A172 (cell line): ENCODE results near the gene SLC24A4. TPM values are rescaled to one million over a fixed set of nuclear protein-coding genes. Genes with fewer than 3 reads are reported as not detected.
"Not testable (repeated sequence)": the region's sequence is repeated elsewhere in the genome, so short reads cannot be mapped to it uniquely, and the experiment has no call there.

ENCODE experiments used
- DNase-seq: peaks from one replicate; pipeline ENCODE4 v3.0.0-alpha.2; 2015; ENCODE audit warnings: low spot score
- total RNA-seq: library from RNA; depleted of rRNA; stranded (reverse); fragments of >200 nt; shearing (Covaris generic); gene quantifications from 2 replicates; pipeline ENCODE4 v1.2.3, GENCODE V29; 2014

SLC24A4 gene
- total RNA-seq, 1 experiment from 2014 or later: not detected

DNA sequence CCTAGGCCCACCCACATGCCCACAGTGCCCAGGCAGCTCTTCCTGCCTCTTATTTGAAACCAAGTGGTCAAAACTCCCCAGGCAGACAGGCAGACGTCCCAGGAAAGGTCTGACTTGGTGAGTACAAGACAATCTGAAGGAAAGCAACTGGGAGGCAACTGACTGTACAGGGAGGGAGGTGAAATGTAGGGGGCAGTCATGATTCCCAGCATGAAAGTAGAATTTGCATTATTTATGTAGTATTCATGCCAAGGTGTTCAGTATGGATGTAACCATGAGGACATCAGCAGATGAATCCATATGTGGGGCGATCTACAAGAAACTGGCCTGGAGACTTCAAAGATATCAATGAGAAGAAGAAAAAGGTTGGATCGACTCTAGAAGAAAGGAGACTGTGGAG lies 46.1 kb downstream of the SLC24A4 start:
- DNase-seq: no peak

DNA sequence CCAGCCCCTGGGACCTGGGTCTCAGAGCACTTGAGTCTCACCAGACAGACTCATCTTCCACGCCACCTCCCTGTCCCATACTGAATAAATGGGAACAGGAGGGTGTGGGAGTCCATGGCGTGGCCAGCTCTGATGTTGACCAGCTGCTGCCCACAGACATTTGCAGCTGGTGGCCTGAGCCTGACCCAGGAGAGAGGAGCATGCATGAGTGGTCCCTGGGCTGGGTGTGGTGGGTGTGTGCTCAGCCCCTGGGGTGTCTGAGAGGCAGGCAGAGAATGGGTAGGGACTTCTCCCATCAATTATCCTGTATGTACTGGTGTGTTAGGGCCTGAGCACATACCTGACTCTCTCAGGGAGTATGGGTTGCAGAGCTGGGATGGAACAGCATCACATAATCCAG lies 49.3 kb downstream of the SLC24A4 start:
- no peak for DNase-seq

DNA sequence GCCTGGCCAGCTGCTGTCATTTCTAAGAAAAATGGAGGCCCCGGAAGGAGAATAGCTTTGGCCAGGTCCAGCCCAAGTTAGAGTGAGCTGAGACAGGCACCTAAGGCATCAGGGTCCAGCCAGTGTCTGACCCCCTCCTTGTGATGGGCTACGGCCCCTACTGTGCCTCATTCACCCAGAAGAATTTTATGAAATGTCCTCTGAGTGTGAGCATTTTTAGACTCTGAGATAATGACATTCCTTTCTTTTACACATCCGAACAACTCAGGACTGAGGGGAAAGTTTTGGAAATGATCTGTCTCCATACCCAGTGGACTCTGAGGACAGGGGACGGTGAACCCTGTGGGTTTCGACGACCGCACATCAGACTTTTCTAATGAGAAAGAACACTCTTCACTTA lies 50.4 kb downstream of the SLC24A4 start:
- no peak for DNase-seq

DNA sequence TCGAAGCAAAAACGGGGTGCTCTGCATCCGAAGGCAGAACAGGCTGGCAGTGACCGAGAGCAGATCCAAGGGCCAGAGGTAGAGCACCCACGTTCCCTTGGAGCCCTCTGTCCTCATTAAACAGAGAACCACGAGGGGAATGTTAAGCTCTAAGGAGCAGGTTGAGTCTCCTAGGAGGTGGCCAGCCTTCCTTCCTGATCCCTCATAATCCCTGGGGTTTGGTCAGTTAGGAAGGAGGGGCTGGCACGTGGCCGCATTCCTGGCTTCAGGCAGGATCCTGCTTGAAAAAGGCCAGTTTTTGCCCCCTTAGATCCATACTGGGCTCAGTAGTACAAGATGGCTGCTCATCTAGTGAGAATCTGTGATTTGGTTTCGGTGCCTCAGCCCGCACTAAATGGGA lies 57.2 kb downstream of the SLC24A4 start:
- DNase-seq: no peak

DNA sequence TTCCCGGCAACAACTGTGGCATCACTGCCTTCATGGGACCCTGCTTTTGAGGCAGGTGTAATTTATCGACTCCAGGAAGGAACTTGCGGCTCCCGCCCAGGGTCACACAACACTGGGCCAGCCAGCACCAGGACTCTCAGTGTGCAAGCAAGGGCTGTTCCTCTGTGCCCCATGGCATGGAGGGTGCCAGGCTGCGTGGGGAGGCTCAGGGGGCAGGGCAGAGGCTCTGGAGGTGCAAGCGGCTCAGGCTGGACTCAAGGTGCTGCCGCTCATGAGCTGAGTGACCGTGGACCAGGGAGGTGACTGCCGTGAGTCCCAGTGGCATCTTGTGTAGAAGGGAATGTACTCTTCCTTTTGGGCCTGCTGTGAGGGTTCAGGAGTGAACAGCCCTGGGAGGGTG lies 57.6 kb downstream of the SLC24A4 start:
- no peak for DNase-seq

DNA sequence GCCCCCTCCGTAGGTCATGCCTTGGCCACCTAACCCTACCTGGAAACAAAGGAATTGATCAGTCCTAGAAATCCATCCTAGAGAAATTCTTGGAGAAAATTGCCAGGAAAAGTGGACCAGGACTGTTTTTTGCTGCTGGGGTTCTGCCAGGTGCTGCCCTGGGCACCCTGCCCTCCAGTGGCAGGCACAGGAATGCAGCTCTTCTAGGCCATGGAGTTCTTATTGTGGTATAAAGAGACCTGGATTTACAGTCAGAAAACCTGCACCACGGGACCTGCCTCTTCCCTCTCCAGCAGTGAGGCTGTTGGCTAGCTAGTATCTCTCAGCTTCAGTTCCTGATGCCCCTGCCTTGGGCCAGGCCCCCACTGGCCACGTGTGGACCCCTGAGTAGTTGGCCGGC lies 59.7 kb downstream of the SLC24A4 start:
- DNase-seq: no peak

DNA sequence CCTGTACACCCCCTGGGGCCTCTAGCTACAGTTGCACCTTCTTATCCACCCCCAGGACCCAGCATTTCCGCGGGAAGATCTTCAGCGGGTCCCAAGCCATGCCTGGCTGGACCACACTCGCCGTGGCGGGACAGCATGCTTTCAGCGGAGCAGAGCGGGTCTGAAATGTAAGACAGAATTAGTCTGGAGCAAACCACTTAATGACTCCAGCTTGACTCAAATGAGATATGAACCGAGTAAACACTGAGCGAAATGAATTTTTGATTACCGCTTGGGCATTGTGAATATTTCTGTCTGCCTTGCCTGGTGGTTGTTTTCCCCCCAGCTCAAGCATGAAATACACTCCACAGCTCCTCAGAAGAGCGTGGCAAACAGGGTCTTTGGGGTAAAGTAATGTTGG lies 60.8 kb downstream of the SLC24A4 start:
- no peak for DNase-seq

DNA sequence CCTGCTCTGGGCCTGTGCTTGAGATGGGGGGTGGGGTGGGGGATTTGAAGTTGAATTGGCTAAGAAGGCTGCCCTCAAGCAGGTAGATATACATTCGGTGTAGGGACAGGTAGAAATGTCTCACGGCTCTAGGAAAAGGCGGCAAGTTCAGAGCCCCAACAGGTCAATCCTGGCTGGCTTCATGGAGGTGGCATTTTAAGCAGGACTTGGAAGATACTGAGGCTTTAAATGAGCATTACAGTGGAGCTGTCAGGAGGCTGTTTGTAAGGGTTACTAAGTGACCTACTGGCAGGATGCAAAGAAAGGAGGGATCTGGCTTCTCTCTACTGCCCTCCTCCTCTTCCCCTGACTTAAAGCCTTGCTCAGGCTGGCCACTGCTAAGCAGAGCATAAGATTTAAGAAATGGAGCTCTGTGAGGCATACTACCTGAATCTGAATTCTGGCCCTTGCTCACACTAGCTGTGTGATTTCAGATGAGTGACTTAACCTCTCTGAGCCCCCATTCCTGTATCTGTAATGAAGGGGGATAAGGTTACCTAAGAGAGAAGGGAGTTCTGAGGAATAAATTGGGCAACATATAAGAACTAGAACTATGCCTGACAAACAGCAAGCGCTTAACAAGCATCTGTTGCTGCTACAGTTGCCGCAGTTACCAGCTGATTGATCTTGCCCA lies 61.6 kb downstream of the SLC24A4 start:
- DNase-seq: no peak

DNA sequence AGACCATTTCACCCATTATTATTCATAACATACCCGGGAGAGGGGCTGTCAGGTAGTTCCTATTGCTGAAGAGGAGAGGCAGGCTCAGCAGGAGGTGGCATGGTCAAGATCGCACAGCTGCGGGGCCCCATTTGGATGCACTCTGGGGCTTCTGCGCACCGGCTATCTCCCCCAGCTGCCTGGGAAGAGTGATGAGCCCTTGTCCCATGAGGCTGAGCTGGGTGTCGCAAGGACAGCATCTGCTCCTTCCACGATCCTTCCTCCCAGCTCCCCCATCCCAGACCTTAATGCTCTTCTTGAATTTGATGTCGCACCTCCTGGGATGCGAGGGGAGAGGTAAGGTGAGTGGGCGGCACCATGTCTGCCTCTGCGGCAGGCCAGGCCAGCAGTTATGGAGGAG lies 62.6 kb downstream of the SLC24A4 start:
- DNase-seq: no peak

DNA sequence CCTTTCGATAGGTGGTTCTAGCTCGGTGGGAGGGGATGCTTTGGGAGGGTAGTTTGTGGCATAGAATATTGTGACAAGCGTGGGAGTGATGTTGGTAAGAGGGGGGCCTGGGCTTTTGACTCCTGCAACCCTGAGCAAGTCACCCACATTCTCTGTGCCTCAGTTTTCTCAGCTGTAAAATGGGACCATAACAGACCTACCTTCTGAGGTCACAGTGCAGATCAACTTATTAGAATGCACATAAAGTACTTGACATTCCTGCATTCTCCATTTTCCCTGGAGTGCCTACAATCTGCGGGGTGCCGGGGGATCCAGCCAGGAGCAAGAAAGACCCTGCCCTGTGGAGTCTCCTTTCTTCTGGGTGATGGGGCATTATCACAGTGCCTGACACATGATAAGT lies 63.2 kb downstream of the SLC24A4 start:
- no peak for DNase-seq

DNA sequence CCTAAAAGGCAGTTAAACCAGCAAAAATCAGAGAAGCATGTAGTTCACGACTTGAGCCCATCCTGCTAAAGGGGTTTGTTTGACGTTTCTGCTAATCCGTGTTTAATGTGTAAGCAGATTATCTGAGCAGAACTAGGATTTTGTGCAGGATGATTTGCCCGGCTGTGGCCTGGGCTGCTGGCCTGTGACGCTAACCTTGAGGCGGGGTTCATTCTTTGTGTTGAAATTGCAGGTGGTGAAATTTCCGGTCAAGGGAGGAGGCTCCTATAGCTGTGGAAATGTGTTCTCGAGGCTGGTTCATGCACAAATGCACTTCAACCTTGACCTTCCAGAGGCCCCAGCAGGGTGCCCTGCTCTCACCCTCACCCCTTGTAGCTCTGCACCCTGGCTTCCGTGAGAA lies 63.7 kb downstream of the SLC24A4 start:
- DNase-seq: no peak

DNA sequence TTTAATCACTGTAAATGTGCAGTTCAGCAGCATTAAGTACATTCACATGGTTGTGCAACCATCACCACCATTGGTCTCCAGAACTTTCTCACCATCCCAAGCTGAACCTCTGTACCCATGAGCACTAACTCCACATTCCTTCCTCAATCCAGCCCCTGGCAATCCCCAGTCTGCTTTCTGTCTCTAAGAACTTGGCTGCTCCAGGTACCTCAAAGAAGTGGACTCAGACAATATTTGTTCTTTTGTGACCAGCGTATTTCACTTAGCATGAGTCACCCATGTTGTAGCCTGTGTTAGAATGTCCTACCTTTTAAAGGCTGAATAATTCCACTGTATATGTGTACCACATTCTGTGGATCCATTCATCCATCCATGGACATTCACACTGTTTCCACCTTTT lies 64.6 kb downstream of the SLC24A4 start:
- DNase-seq: no peak

DNA sequence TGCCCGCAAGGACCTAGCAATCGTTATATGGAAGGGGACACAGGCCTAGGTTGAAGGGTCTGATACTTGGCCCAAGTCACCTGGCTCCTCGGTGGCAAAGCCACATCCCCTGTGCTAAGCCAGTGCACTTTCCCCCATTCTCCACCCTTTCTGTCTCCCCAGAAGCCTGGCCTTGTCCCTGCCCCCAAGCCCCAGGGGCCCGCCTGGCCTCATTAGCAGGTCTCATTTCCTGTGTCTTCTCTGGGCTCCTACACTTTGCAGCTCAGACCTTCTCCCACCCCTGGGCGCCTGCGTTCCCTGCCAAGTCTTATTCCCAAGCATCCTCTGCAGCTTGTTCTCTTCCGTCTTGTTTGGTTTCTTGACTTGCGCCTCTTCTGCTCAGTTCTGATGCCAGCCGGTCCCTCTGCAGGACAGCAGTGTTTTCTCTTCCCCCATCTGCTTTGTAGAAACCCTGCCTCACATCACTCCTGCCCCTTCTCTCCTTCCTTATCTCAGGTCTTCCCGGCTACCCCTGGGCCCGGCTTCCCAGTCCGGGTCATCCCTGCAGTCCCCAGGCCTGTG lies 66.7 kb downstream of the SLC24A4 start:
- DNase-seq: no peak

DNA sequence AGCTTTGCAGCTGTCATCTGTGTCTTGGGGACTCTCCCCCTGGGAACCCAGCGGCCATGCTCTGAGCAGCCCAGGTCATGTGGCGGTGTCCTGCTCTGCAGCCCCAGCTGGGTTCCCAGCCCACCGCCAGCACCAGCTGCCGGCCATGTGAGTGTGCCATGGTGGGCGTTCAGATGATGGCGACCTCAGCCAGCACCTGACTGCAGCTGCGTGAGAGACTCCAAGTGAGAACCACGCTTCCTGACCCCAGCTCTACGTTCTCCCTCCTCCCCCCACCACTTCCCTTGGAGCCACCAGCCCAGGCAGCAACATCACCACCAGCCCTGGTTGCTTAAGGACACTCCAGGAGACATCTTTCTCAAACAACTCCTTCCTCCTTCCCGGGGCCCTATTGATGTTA lies 68.8 kb downstream of the SLC24A4 start:
- DNase-seq: no peak

DNA sequence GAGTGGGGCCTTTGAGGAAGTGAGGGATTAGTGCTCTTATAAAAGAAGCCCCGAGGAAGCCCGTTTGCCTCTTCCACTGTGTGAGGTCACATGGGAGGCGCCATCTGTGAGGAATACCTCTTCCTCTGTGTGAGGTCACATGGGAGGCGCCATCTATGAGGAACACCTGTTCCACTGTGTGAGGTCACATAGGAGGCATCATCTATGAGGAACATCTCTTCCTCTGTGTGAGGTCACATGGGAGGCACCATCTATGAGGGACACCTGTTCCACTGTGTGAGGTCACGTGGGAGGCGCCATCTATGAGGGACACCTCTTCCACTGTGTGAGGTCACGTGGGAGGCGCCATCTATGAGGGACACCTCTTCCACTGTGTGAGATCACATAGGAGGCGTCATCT lies 69.7 kb downstream of the SLC24A4 start:
- DNase-seq: no peak

DNA sequence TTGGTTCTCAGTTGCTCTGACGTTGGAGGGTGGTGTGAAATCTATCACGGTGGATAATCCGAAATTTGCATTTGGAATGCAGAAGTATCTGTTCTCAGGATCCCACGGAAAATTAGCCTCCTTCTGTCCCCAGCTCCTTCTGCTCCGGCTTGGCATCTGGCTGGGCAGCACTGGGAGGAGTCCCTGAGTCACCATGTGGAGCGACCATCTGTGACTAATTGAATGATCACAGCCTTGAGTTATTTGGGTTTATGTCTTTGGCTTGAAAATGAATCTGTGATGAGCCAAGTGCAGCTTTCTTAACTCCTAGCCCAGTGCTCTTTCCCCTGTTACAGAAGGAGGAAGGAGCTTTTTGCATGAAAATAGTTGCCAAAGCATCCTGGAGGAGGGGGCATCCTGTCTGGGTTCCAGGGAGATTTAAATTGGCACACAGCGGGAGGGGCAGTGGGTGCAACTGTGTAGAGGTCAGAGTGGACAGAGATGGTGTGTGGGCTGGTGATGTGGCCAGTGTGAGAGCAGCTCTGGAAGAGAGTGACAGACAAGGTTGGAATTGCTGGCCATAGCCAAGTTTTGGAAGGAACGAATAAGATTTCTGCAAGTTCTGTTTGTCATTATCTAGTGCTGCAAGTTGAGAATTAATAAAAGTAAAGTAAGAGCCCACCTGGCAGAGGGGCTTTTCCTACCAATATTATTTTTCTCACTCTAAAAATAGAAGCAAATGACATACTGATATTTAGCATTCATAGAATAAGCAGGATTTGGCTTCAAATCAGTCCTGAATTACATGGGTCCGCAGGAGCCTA lies 74.4 kb downstream of the SLC24A4 start:
- DNase-seq: peak; percentile 62

DNA sequence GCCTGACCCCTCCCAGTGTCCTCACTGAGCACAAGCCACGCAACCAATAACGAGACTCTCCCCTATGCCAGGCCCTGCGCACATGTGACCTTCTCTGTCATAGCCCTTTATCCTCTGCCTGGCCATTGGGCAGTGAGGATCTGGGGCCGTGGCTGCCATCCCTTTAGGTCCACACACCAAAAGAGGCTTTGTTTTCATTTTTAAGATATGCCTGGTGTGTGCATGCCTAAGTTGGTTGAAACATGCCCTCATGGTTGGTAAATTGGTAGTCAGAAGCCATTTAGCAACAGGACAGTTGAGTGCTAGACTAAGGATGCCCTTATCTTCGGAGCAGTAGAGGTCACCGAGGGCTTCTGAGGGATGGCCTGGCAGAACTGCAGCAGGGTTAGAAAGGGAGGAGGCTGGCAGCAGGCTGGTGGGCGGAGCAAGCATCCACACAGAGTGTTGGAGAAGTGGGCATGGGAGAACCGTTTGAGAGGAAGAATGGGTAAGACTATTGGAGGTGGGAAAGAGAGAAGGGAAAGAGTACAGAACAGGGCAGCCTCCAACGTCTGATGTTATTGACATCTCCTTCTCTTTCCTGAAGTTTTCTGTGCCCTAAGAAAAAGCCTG lies 75.1 kb downstream of the SLC24A4 start:
- DNase-seq: no peak

DNA sequence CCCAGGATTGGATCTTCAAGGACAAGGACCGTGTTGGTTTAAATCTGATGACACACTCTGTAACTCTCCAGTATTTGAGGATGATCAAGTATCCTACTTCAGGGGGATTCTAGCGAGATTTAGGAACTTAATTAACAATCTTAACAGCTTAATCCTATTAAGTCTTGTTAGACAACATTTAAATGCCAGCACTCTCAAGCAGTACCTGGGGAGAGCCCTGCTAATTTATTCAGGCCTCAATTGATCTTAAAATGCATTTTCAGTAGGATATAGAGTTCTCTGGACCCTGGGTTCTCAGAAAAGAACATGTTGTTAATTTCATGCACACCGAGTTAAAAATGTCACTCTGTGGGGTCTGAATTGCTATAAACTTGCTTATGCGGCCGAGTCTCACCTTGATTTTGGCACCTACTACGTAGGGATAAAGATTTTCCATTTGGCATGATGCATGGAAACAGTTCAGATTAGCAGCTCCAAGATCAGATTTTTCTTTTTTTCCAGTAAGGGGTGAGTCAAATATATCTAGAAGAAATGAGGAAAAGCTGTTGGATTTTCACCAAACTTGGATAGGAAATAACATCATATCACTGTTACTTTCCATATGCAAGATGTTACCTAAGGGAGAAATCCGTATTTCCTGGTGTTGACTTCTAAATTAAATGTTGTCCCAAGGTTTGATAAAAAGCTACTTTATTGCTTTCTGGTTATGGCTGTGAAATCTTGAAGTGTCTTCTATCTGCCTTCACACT lies 76.1 kb downstream of the SLC24A4 start:
- no peak for DNase-seq

DNA sequence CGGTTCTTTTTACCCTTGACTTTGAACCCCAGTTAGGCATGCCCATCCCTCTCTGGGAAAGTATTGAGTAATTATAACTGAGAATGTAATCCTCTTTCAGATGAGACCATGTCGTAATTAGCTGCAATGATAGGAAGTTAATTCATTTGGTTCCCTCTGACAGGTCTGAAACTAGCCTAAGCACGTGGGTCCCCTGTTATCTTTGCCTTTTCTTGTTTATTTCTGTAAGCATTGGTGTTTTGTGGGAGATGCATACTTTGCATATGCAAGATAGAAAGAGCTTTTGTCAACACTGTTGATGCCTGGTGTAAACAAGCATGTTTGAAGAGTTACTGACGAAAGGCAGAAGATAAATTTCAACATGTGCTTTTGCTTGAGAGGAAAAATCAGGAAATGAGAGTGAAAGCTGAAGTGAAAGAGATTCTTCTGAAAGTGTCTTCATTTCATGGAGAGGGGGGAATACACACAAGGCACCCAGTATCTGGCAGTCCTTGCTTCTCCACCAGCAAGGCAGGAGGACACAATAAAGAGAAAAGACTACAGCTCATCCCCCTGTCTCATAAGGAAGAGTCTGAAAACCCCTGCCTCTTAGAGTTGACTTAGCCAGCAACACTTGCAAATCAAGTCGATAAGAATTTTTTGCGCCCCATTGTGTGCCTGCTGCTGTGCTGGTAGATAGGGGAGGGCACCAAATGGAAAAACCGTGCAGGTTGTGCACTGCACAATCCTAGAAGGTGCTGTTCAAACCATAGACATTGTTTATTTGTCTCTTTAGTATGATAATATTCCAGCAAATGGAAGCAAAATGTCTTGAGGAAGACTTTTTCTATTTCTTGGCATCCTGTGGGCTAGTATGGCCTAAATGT lies 77.8 kb downstream of the SLC24A4 start:
- no peak for DNase-seq

DNA sequence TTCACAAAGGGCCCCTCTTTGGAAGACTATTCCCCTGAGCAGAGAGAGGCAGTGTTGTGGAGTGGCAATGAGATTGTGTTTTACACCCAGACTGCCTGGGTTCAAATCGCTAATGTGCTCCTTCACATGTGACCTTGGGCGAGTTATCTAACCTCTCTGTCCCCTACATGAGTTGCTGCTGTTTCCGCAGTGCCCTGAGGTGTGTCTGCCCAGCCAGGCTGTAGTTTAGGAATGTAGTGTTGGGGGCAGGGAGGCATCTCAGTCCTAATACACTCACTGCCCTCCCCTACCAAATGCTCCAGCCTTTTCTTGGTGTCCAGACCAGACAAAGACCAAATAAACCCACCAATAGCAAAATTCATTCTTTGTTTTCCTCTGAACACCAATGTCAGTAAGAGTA lies 78.6 kb downstream of the SLC24A4 start:
- no peak for DNase-seq

DNA sequence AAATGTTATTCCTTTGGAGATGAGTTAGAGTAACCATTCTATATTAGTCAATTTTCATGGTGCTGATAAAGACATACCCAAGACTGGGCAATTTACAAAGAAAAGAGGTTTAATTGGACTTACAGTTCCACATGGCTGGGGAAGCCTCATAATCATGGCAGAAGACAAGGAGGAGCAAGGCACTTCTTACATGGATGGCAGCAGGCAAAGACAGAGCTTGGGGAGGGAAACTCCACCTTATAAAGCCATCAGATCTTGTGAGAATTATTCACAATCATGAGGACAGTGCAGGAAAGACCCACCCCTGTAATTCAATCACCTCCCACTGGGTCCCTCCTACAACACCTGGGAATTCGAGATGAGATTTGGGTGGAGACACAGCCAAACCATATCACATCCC lies 79.5 kb downstream of the SLC24A4 start:
- DNase-seq: not testable (repeated sequence)
